BLaER1 treated with 17β-estradiol and CSF1 and Interleukin-3, amounts not matched to agents 10 nM and 100 nM (cell line): ENCODE results near the gene TMEM63C.
A peak's percentile ranks its signal among the peaks of the same experiment; 100 is the strongest.

Experiments
- H3K27ac ChIP-seq, 11 experiments: shearing (Covaris generic); formaldehyde crosslinking; 2 replicates each; pipeline ENCODE4 v1.8.1; 2022
- H3K27me3 ChIP-seq, 11 experiments: shearing (Covaris generic); formaldehyde crosslinking; 2 replicates each; pipeline ENCODE4 v1.8.1; 2022
- H3K36me3 ChIP-seq, 11 experiments: shearing (Covaris generic); formaldehyde crosslinking; 2 replicates each; pipeline ENCODE4 v1.8.1; 2022
- H3K4me1 ChIP-seq, 10 experiments: shearing (Covaris generic); formaldehyde crosslinking; 2 replicates each; pipeline ENCODE4 v1.8.1; 2022
- H3K4me2 ChIP-seq, 11 experiments: shearing (Covaris generic); formaldehyde crosslinking; 2 replicates each; pipeline ENCODE4 v1.8.1; 2022
- H3K4me3 ChIP-seq, 10 experiments: shearing (Covaris generic); formaldehyde crosslinking; 2 replicates each; pipeline ENCODE4 v1.8.1; 2022
- H3K9ac ChIP-seq, 11 experiments: shearing (Covaris generic); formaldehyde crosslinking; 2 replicates each; pipeline ENCODE4 v1.8.1; 2022
- H3K9me3 ChIP-seq, 11 experiments: shearing (Covaris generic); formaldehyde crosslinking; replicated peaks in 1 of 11; 2 replicates each; pipeline ENCODE4 v1.8.1; 2022
- H4K20me1 ChIP-seq, 11 experiments: shearing (Covaris generic); formaldehyde crosslinking; 2 replicates each; pipeline ENCODE4 v1.8.1; 2022
- Cebpa-rat ChIP-seq, 11 experiments: shearing (Covaris generic); IDR thresholded peaks; 2 replicates each; pipeline ENCODE4 v1.8.1; 2022

TMEM63C gene

DNA sequence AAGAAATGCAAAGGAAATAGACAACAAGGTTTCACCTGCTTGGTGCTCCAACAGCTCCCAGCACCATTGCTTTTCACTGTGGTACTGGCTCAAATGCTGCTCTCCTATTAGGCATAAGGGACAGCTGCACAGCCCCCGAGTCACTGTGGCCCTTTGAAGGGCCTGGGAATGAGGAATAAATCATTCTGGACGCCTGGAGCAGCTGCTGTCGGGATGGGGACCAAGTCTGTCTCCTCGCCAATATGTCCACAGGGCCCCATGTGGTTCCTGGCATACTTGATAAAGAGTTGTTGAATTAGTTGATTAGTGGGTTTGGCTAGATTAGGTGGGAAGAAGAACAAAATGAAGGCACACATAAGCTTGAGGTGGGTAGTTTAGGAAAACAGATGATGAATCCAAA lies 102.5 kb downstream of the TMEM63C start:
- no peaks in the 10 kb centered on the region for H3K9me3 ChIP-seq
- peaks cover 25 to 73% (median 56%) of the 10 kb centered on the region in 11 experiments for H3K36me3 ChIP-seq
- TF ChIP-seq Cebpa-rat (IDR thresholded peaks at IDR 0.05): no peak
- no peaks in the 10 kb centered on the region for H3K4me1 ChIP-seq
- H3K27ac ChIP-seq: no peak overlapping the region
- H3K9ac ChIP-seq: no peak overlapping the region
- no peak overlapping the region for H3K4me3 ChIP-seq
- no peaks in the 10 kb centered on the region for H3K27me3 ChIP-seq
- no peak overlapping the region for H3K4me2 ChIP-seq
- H4K20me1 ChIP-seq: 0 out of 22 replicates have a peak, but pooled peaks cover 0 to 2% (median 0%) of the 10 kb centered on the region in 11 experiments

DNA sequence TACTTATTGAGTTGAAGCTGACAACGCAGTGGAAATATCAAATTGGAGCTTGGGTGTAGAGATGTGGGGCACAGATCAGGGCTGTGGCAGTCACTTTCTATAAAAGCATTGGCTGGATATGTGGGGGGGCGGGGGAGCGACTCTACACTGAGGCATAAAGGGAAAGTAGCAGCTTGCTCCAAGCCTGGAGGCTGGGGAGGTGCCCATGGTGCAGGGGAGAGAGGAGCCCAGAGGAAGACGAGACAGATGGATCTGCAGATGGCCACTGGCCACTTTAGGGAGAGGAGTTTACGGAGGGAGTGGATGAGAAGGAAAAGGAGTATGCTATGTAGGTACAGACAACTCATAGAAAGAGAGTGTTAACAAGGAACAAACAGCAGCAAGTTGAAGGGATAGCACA lies 102.9 kb downstream of the TMEM63C start:
- TF ChIP-seq Cebpa-rat (IDR thresholded peaks at IDR 0.05): no peak
- no peak overlapping the region for H3K27ac ChIP-seq
- H3K4me1 ChIP-seq: no peaks in the 10 kb centered on the region
- H3K4me3 ChIP-seq: no peak overlapping the region
- H3K9ac ChIP-seq: no peak overlapping the region
- peaks cover 25 to 69% (median 52%) of the 10 kb centered on the region in 11 experiments for H3K36me3 ChIP-seq
- H3K9me3 ChIP-seq: no peaks in the 10 kb centered on the region
- no peak overlapping the region for H3K4me2 ChIP-seq
- H3K27me3 ChIP-seq: no peaks in the 10 kb centered on the region
- no peaks in the 10 kb centered on the region for H4K20me1 ChIP-seq

DNA sequence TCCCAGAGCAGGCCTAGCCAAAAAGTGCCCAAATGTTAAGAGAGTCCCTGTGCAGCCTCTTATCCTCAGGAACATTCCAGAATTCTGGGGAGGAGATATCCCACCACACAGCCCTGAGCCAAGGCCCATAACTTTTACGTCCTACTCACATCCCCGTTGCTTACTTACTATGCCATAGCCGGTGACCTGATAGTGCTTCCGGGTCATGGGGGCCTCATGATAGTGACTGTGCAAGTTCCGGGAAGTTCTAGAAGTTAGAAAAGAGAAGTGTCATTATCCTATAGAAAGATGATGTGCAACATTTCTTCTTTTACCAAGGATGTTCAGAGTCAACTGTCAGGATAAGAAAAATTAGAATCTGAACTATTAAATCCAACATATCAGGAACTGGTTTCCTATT lies 105.0 kb downstream of the TMEM63C start:
- no peak overlapping the region for H3K4me2 ChIP-seq
- no peaks in the 10 kb centered on the region for H3K4me1 ChIP-seq
- H3K27ac ChIP-seq: no peak overlapping the region
- no peak overlapping the region for H3K4me3 ChIP-seq
- no peaks in the 10 kb centered on the region for H3K9me3 ChIP-seq
- no peaks in the 10 kb centered on the region; a peak in 1 of 22 replicates for H4K20me1 ChIP-seq
- no peak for TF ChIP-seq Cebpa-rat (IDR thresholded peaks at IDR 0.05)
- peaks cover 25 to 55% (median 42%) of the 10 kb centered on the region in 11 experiments; a peak in 21 of 22 replicates for H3K36me3 ChIP-seq
- H3K27me3 ChIP-seq: no peaks in the 10 kb centered on the region
- H3K9ac ChIP-seq: no peak overlapping the region

DNA sequence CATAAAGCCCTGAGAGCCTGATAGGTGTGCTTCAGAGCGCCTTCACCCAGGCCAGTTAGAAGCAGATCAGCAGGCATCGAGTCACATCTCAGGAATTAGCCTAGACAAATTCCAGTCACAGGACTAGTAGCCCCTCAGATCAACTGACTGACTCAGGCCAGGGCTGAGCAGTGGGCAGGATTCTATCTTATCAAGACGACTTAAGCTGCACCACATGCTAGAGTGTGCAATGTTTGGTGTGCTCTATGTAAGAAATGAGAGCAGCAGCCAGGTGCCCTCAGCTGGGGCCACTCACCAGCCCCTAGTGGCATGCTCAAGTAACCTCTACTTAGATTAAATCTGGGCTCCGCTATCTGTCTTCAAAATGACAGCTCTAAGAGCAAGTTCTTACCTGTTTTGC lies 109.1 kb downstream of the TMEM63C start:
- Histone ChIP-seq H4K20me1 (no peaks in the 10 kb centered on the region; a peak in 1 of 22 replicates), H3K4me2 (no peak overlapping the region), H3K9ac (no peak overlapping the region), H3K9me3 (0 out of 22 replicates have a peak, but pooled peaks cover 0 to 4% (median 0%) of the 10 kb centered on the region in 11 experiments), H3K36me3 (peaks cover 3 to 38% (median 13%) of the 10 kb centered on the region in 11 experiments; a peak in 18 of 22 replicates), H3K27ac (no peak overlapping the region), H3K27me3 (no peaks in the 10 kb centered on the region), H3K4me1 (no peaks in the 10 kb centered on the region), H3K4me3 (no peak overlapping the region)
- no peak for TF ChIP-seq Cebpa-rat (IDR thresholded peaks at IDR 0.05)

DNA sequence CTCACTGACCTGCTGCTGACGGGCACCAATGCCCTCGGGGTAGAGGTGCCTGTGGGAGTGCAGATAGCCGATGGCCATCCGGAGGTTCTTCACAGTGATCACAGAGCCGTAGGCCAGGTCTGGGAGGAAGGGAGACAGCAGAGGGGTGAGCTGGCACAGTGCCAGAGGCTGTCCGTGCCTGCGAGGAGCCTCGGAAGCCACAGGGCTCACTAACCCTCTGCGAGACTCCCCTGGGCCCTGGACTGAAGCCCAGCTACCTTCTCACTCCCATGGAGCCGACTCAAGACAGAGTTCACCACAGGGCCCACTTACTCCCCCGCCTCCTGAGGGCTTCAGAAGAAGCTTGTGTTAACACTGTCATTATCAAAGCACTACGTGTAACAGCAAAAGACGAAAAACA lies 114.6 kb downstream of the TMEM63C start:
- Histone ChIP-seq H3K4me1 (peaks cover 0 to 4% (median 0%) of the 10 kb centered on the region in 10 experiments; a peak in 2 of 20 replicates), H3K27me3 (no peaks in the 10 kb centered on the region), H3K9ac (no peak overlapping the region), H4K20me1 (peaks cover 0 to 6% (median 0%) of the 10 kb centered on the region in 11 experiments; a peak in 1 of 22 replicates), H3K4me3 (no peak overlapping the region), H3K27ac (no peak overlapping the region), H3K36me3 (peaks cover 6 to 49% (median 19%) of the 10 kb centered on the region in 11 experiments; a peak in 16 of 22 replicates), H3K9me3 (0 out of 22 replicates have a peak, but pooled peaks cover 0 to 4% (median 0%) of the 10 kb centered on the region in 11 experiments), H3K4me2 (no peak overlapping the region)
- TF ChIP-seq Cebpa-rat (IDR thresholded peaks at IDR 0.05): no peak

DNA sequence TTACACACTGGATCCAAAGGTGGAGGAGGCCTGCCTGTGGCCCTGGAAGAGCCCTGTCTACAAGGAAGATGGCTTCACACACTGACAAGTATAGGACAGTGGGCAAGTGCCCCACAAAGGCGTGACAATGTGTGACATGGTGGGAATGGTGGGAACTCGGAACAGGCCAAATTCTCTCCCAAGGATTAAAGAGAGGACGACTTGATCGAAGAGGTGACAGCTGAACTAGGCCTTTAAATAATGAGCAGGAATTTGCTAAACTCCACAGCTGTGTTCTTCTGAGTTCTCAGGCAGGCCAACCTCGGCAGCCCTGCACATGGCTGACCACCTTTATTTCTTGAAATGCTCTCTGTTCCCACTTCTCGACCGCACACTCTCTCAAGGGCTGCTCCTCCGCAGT lies 115.3 kb downstream of the TMEM63C start:
- Histone ChIP-seq H3K4me1 (peaks cover 0 to 4% (median 0%) of the 10 kb centered on the region in 10 experiments; a peak in 2 of 20 replicates), H4K20me1 (peaks cover 0 to 6% (median 0%) of the 10 kb centered on the region in 11 experiments; a peak in 1 of 22 replicates), H3K9me3 (0 out of 22 replicates have a peak, but pooled peaks cover 0 to 4% (median 0%) of the 10 kb centered on the region in 11 experiments), H3K4me3 (no peak overlapping the region), H3K36me3 (peaks cover 6 to 49% (median 19%) of the 10 kb centered on the region in 11 experiments; a peak in 16 of 22 replicates), H3K9ac (no peak overlapping the region), H3K27ac (no peak overlapping the region), H3K4me2 (no peak overlapping the region), H3K27me3 (no peaks in the 10 kb centered on the region)
- TF ChIP-seq Cebpa-rat (IDR thresholded peaks at IDR 0.05): no peak

DNA sequence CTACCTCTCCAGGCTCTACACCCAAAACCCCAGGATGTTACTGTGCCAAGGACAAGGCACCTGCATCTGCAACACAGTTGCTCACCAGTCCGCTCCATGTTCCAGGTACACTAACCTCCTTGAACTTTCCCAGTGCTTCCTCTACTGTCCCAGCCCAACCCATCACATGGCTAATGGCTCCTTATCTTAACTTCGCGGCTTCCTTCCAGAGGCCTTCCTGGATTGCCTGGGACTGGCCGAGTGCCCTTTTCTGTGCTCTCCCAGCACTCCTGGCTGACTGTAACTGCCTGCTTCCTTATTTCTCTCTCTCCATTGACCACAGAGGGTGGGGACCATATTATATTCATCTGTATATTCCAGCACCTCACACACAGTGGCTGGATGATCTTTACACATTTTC lies 118.2 kb downstream of the TMEM63C start:
- Histone ChIP-seq H3K36me3 (peaks cover 6 to 47% (median 20%) of the 10 kb centered on the region in 11 experiments; a peak in 16 of 22 replicates), H3K27ac (no peak overlapping the region), H4K20me1 (peaks cover 0 to 6% (median 0%) of the 10 kb centered on the region in 11 experiments; a peak in 1 of 22 replicates), H3K4me1 (peaks cover 0 to 21% (median 2%) of the 10 kb centered on the region in 10 experiments; a peak in 8 of 20 replicates), H3K4me3 (no peak overlapping the region), H3K9me3 (no peaks in the 10 kb centered on the region), H3K9ac (no peak overlapping the region), H3K4me2 (no peak overlapping the region), H3K27me3 (no peaks in the 10 kb centered on the region)
- TF ChIP-seq Cebpa-rat (IDR thresholded peaks at IDR 0.05): no peak

DNA sequence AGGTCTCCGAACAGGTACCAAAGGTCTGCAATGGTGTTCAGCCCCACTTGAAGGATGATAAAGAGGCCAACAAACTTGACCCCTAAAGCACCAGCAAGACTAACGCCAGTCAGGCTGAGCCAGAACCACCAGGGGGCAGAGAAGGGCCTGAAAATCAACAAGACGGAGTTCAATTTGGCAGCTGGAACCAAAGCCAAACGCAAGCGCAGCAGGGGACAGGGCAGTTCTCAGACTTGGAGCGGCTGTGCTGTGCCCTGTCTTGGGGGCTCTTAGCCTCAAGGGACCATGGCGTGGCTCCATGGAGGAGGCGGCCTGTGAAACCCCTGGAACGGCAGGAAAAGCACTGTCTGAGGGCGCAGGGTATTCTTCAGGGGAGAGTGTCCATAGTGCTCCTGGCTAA lies 119.5 kb downstream of the TMEM63C start:
- no peak for TF ChIP-seq Cebpa-rat (IDR thresholded peaks at IDR 0.05)
- Histone ChIP-seq H3K36me3 (peaks cover 0 to 49% (median 16%) of the 10 kb centered on the region in 11 experiments; a peak in 16 of 22 replicates), H3K4me2 (no peak overlapping the region), H3K4me3 (no peak overlapping the region), H3K27me3 (no peaks in the 10 kb centered on the region), H3K4me1 (peaks cover 0 to 21% (median 2%) of the 10 kb centered on the region in 10 experiments; a peak in 8 of 20 replicates), H3K9ac (no peak overlapping the region), H4K20me1 (peaks cover 0 to 6% (median 0%) of the 10 kb centered on the region in 11 experiments; a peak in 1 of 22 replicates), H3K27ac (no peak overlapping the region), H3K9me3 (no peaks in the 10 kb centered on the region)

DNA sequence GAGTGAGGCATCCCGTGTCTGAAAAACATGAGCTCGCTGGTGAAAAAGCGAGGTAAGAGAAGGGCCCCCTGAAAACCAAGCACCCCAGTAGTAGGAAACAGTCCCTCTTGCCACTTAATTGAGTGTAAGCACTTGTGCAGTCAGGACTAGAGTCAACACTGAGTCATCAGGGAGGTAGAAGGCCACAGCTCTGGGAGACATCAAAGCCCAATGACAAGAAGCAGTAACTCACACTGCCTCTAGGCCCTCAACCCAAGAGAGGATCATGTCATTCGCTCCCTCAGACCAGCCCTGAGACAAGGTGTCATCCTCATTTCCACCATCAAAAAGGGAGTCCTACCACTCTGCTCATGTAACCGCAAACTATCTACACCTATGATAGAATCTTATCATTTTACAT lies 121.3 kb downstream of the TMEM63C start:
- Histone ChIP-seq H3K36me3 (peaks cover 0 to 32% (median 11%) of the 10 kb centered on the region in 11 experiments; a peak in 12 of 22 replicates), H4K20me1 (peaks cover 0 to 10% (median 0%) of the 10 kb centered on the region in 11 experiments; a peak in 2 of 22 replicates), H3K4me2 (peak overlapping the region in 3 of 11 experiments; percentile 13 to 68 (median 67); a peak in 5 of 22 replicates), H3K9me3 (no peaks in the 10 kb centered on the region), H3K27me3 (no peaks in the 10 kb centered on the region), H3K9ac (no peak overlapping the region), H3K27ac (peak overlapping the region in 4 of 11 experiments; percentile 5 to 71 (median 40); a peak in 5 of 22 replicates), H3K4me1 (peaks cover 0 to 27% (median 2%) of the 10 kb centered on the region in 10 experiments; a peak in 9 of 20 replicates), H3K4me3 (no peak overlapping the region)
- no peak for TF ChIP-seq Cebpa-rat (IDR thresholded peaks at IDR 0.05)
